Fibroblast of mammary gland (primary cell): ENCODE data around the gene TRERF1.
A peak's percentile ranks its signal among the peaks of the same experiment; 100 is the strongest.

Source experiments
- DNase-seq: peaks from one replicate; pipeline ENCODE4 v3.0.0-alpha.2; 2010; ENCODE audit warnings: low read depth
- H3K4me3 ChIP-seq: 2 replicates; pipeline ENCODE4 v1.5.1; 2011; ENCODE audit warnings: low read depth, mild to moderate bottlenecking, low read length, moderate library complexity; ENCODE audit not compliant: control insufficient read depth
- CTCF ChIP-seq: conservative IDR thresholded peaks from 2 replicates; pipeline ENCODE4 v1.5.1; 2011; ENCODE audit warnings: low read depth, low read length, inconsistent platforms; ENCODE audit not compliant: control insufficient read depth, insufficient read depth

TRERF1 gene

GRCh38 chr6:42433409-42433808 is 18.3 kb downstream of the TRERF1 start:
- no peak for DNase-seq
- no peak overlapping the region for H3K4me3 ChIP-seq
- TF ChIP-seq CTCF: no peak

GRCh38 chr6:42431877-42432276 is 19.8 kb downstream of the TRERF1 start:
- no peak for DNase-seq
- no peak for TF ChIP-seq CTCF

GRCh38 chr6:42431356-42431755 is 20.4 kb downstream of the TRERF1 start:
- no peak for TF ChIP-seq CTCF
- DNase-seq: no peak
- H3K4me3 ChIP-seq: no peak overlapping the region

More at GRCh38 chr6:42431877-42432276, 19.8 kb downstream of the TRERF1 start:
- H3K4me3 ChIP-seq: no peak overlapping the region

- no peak for TF ChIP-seq CTCF
- no peak overlapping the region for H3K4me3 ChIP-seq
- no peak for DNase-seq
These were observed 21.9 kb downstream of the TRERF1 start for GRCh38 chr6:42429836-42430235.

- H3K4me3 ChIP-seq: no peak overlapping the region
These were observed 22.6 kb downstream of the TRERF1 start for GRCh38 chr6:42429042-42429585.

GRCh38 chr6:42428326-42429041 is 23.2 kb downstream of the TRERF1 start:
- peak; percentile 63 for DNase-seq
- TF ChIP-seq CTCF: no peak
- no peak overlapping the region for H3K4me3 ChIP-seq

More at GRCh38 chr6:42429042-42429585, 22.6 kb downstream of the TRERF1 start:
- no peak for DNase-seq
- no peak for TF ChIP-seq CTCF

- H3K4me3 ChIP-seq: no peak overlapping the region
- no peak for DNase-seq
- TF ChIP-seq CTCF: no peak
These were observed 23.9 kb downstream of the TRERF1 start for GRCh38 chr6:42427871-42428270.
